Measurements from ENCODE around the gene CCDC24. TPM values are rescaled to one million over a fixed set of nuclear protein-coding genes. Genes with fewer than 3 reads are reported as not detected.
A peak's percentile ranks its signal among the peaks of the same experiment; 100 is the strongest.

Gene CCDC24
- total RNA-seq, 2 experiments from 2014 or later: 1.8 to 2.2 TPM

- Mint-ChIP-seq H3K4me3 (peak overlapping the region; percentile 72), H3K36me3 (ENCODE audit: low read depth) (peaks cover 31% of the 10 kb centered on the region), H3K9me3 (no peaks in the 10 kb centered on the region), H3K27ac (no peak overlapping the region), H3K4me1 (peaks cover 61% of the 10 kb centered on the region), H3K27me3 (no peaks in the 10 kb centered on the region)
- ChIA-PET CTCF (no interaction called here), POLR2A (interaction anchor here (1.0 kb wide), 1 partner anchor 28 kb away, joined by 3 read pairs; no protein-coding TSS in a partner anchor)
- no peak for DNase-seq
Measured at GRCh38 chr1:43978264-43978550, 13.2 kb upstream of the CCDC24 start.

DNA sequence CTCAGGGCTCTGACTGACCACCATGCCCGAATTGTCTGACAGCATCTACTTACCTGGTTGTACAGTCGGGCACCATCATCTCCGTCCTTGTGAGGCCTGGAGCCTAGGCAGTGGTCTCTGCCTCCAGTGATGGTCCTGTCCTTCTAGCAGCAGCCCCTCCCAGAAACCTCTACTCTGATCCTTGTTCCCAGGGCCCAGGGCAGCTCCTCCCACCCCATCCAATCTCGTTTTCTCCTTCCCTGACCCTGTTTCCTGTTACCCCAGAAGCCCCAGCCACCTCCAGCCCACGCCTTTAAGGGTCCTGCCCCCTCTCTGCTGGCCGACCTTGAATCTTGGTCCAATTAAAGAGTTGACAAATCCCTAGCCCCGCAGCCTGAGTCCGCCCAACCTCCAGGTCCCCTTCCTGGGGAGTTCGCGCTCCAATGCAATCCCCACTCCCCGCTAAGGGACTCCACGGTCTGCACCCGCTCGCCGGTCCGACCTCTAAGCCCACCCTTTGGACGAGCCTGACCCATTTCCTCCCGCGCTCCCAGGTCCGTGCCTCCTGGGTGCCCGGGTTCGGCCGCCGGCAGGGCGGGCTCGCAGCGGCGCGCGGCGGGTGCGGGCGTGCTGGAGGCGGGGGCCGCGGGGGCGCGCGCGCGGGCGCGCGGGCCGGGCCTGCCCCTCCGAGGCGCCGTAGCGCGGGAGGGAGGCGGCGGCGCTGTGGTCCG, 12.7 kb upstream of the CCDC24 start, which contains the start of gene B4GALT2:
Gene B4GALT2, plus strand, starts transcription at position 660 of the 710 bp plus-strand sequence. CDS start 1,951 bp downstream, outside the sequence.
- DNase-seq: peak; percentile 55
- ChIA-PET POLR2A (interaction anchor here (1.0 kb wide), 1 partner anchor 28 kb away, joined by 3 read pairs; no protein-coding TSS in a partner anchor), CTCF (no interaction called here)
- H3K27ac Mint-ChIP-seq: peak within 1 kb of the TSS; percentile 52
- peak within 1 kb of the TSS; percentile 79 for H3K4me3 Mint-ChIP-seq
- H3K9me3 Mint-ChIP-seq: no peaks in the 10 kb centered on the region
- H3K27me3 Mint-ChIP-seq: no peaks in the 10 kb centered on the region
- H3K36me3 Mint-ChIP-seq (ENCODE audit: low read depth): peaks cover 26% of the 10 kb centered on the region
- peaks cover 56% of the 10 kb centered on the region for H3K4me1 Mint-ChIP-seq

DNA sequence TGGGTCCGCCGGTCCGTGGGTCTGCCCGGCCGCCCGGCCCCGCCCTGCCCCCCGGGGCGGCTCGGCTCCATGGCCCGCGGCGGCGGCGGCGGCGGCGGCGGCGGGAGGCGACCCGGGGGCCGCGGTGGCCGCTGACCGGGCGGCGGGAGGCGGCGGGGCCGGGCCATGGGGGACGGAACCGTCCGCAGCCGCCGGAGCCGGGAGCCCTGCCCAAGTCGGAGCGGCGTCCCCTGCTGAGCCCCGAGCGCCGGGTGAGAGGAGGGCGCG, 12.2 kb upstream of the CCDC24 start:
- no peak for DNase-seq
- Mint-ChIP-seq H3K36me3 (ENCODE audit: low read depth) (peaks cover 25% of the 10 kb centered on the region), H3K9me3 (no peaks in the 10 kb centered on the region), H3K4me1 (peaks cover 51% of the 10 kb centered on the region), H3K27ac (no peak overlapping the region), H3K27me3 (no peaks in the 10 kb centered on the region), H3K4me3 (no peak overlapping the region)
- ChIA-PET CTCF (no interaction called here), POLR2A (interaction anchor here (1.3 kb wide), 1 partner anchor 9 kb away, joined by 4 read pairs; the partner anchor contains the start of gene DPH2)

- DNase-seq: no peak
- H3K36me3 Mint-ChIP-seq (ENCODE audit: low read depth): peaks cover 25% of the 10 kb centered on the region
- CTCF ChIA-PET: interaction anchor here (0.9 kb wide), 1 partner anchor 25 kb away, joined by 4 read pairs; no protein-coding TSS in a partner anchor
- no peaks in the 10 kb centered on the region for H3K9me3 Mint-ChIP-seq
- H3K27me3 Mint-ChIP-seq: no peaks in the 10 kb centered on the region
- peak overlapping the region; percentile 79 for H3K4me3 Mint-ChIP-seq
- peaks cover 46% of the 10 kb centered on the region for H3K4me1 Mint-ChIP-seq
- POLR2A ChIA-PET: interaction anchor here (1.3 kb wide), 1 partner anchor 10 kb away, joined by 4 read pairs; the partner anchor contains the start of gene DPH2
- H3K27ac Mint-ChIP-seq: peak overlapping the region; percentile 44
Measured at GRCh38 chr1:43979528-43980254, 11.7 kb upstream of the CCDC24 start.

- H3K4me1 Mint-ChIP-seq: peaks cover 45% of the 10 kb centered on the region
- peak overlapping the region; percentile 44 for H3K27ac Mint-ChIP-seq
- no peak for DNase-seq
- peak overlapping the region; percentile 79 for H3K4me3 Mint-ChIP-seq
- peaks cover 25% of the 10 kb centered on the region for H3K36me3 Mint-ChIP-seq (ENCODE audit: low read depth)
- CTCF ChIA-PET: interaction anchor here (0.9 kb wide), 1 partner anchor 24 kb away, joined by 4 read pairs; no protein-coding TSS in a partner anchor
- H3K9me3 Mint-ChIP-seq: no peaks in the 10 kb centered on the region
- no peaks in the 10 kb centered on the region for H3K27me3 Mint-ChIP-seq
- POLR2A ChIA-PET: interaction anchor here (1.3 kb wide), 1 partner anchor 11 kb away, joined by 4 read pairs; the partner anchor contains the start of gene DPH2
Measured at GRCh38 chr1:43980255-43981134, 10.9 kb upstream of the CCDC24 start.

- POLR2A ChIA-PET: no interaction called here
- Mint-ChIP-seq H3K9me3 (no peaks in the 10 kb centered on the region), H3K27me3 (no peaks in the 10 kb centered on the region), H3K4me3 (peak overlapping the region; percentile 12), H3K27ac (no peak overlapping the region), H3K4me1 (peaks cover 41% of the 10 kb centered on the region), H3K36me3 (ENCODE audit: low read depth) (peaks cover 21% of the 10 kb centered on the region)
- CTCF ChIA-PET: no interaction called here
- no peak for DNase-seq
Measured at GRCh38 chr1:43981135-43981491, 10.3 kb upstream of the CCDC24 start.

GRCh38 chr1:43981636-43982035, 9.8 kb upstream of the CCDC24 start:
- Mint-ChIP-seq H3K4me3 (no peak overlapping the region), H3K27me3 (no peaks in the 10 kb centered on the region), H3K4me1 (peaks cover 36% of the 10 kb centered on the region), H3K27ac (no peak overlapping the region), H3K36me3 (ENCODE audit: low read depth) (peaks cover 16% of the 10 kb centered on the region), H3K9me3 (no peaks in the 10 kb centered on the region)
- ChIA-PET POLR2A (no interaction called here), CTCF (no interaction called here)
- no peak for DNase-seq

DNA sequence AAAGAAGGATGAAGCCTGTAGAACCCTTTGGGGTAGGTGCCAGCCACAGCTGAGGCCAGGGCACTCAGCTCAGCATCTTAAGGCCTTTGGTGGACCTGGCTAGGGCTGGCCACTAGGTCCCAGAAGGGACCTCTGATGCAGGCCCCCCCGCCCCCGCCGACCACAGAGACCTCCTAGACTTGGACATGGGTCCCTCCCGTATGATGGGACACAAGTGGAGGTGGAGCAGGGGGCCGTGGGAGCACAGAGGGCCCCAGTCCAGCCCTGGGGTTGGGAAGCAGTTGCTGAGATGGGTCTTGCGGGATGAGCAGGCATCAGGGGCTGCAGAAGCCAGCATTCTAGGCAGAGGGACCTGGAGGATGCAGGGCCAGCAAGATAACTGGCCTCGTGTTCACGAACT, 9.2 kb upstream of the CCDC24 start:
- H3K36me3 Mint-ChIP-seq (ENCODE audit: low read depth): peaks cover 10% of the 10 kb centered on the region
- no peaks in the 10 kb centered on the region for H3K27me3 Mint-ChIP-seq
- no peak overlapping the region for H3K4me3 Mint-ChIP-seq
- peaks cover 30% of the 10 kb centered on the region for H3K4me1 Mint-ChIP-seq
- no peaks in the 10 kb centered on the region for H3K9me3 Mint-ChIP-seq
- ChIA-PET POLR2A (no interaction called here), CTCF (no interaction called here)
- no peak overlapping the region for H3K27ac Mint-ChIP-seq
- DNase-seq: no peak

DNA sequence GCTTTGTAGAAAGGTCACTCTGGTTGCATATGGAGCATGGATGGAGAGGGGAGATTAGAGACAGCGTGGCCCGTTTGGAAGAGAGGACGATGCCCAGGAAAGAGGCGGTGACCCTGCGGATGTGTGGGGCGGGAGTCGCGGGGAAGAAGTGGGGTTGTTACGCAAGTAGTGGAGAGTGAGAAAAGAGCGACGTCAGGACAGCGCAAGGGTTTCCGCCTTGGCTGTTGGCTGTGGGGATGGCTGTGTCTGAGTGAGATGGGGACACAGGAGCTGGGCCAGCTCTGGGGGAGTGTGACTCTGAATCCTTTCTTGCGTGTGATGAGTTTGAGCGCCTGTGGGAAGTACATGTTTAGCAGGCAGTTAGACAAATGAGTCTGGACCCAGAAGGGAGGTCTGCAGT, 8.6 kb upstream of the CCDC24 start:
- H3K9me3 Mint-ChIP-seq: no peaks in the 10 kb centered on the region
- H3K27me3 Mint-ChIP-seq: no peaks in the 10 kb centered on the region
- ChIA-PET CTCF (no interaction called here), POLR2A (no interaction called here)
- H3K4me3 Mint-ChIP-seq: no peak overlapping the region
- peaks cover 24% of the 10 kb centered on the region for H3K4me1 Mint-ChIP-seq
- H3K27ac Mint-ChIP-seq: no peak overlapping the region
- peaks cover 4% of the 10 kb centered on the region for H3K36me3 Mint-ChIP-seq (ENCODE audit: low read depth)
- no peak for DNase-seq

DNA sequence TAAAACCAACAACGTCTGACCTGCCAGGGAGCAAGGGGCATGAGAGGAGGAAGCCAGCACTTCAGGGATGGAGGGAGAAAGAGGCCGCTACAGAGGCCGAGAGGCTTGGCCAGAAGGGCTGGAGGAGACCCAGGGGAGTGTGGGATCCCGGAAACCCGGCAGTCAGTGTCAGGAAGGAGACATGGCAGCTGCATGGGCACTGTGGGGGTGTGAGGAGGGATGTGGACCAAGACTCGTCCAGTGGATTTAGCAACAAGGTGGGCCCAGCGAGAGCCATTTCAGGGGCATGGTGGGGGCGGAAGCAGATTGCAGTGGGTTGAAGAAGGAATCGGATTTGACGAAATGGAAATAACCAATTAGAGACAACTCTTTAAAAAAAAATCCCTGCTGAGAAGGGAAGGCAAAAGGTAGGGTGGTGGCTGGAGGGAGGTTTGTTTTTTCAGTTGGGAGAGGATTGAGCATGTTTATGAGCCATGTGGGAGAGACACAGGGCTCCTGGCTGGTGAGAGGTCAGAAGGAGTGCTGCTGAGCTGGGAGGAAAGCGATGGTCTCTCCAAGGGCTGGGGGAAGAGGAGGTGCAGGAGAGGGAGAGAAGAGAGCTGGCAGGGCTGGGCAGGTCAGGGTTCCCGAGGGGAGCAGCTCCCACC, 8.0 kb upstream of the CCDC24 start:
- ChIA-PET POLR2A (no interaction called here), CTCF (no interaction called here)
- H3K27ac Mint-ChIP-seq: no peak overlapping the region
- DNase-seq: no peak
- H3K4me1 Mint-ChIP-seq: peaks cover 19% of the 10 kb centered on the region
- H3K27me3 Mint-ChIP-seq: no peaks in the 10 kb centered on the region
- H3K4me3 Mint-ChIP-seq: no peak overlapping the region
- no peaks in the 10 kb centered on the region for H3K36me3 Mint-ChIP-seq (ENCODE audit: low read depth)
- no peaks in the 10 kb centered on the region for H3K9me3 Mint-ChIP-seq

GRCh38 chr1:43984855-43985254, 6.5 kb upstream of the CCDC24 start:
- no peak overlapping the region for H3K4me3 Mint-ChIP-seq
- no peak for DNase-seq
- ChIA-PET POLR2A (no interaction called here), CTCF (no interaction called here)
- no peaks in the 10 kb centered on the region for H3K27me3 Mint-ChIP-seq
- H3K9me3 Mint-ChIP-seq: no peaks in the 10 kb centered on the region
- peaks cover 13% of the 10 kb centered on the region for H3K4me1 Mint-ChIP-seq
- H3K36me3 Mint-ChIP-seq (ENCODE audit: low read depth): no peaks in the 10 kb centered on the region
- no peak overlapping the region for H3K27ac Mint-ChIP-seq

- no peaks in the 10 kb centered on the region for H3K9me3 Mint-ChIP-seq
- H3K27ac Mint-ChIP-seq: no peak overlapping the region
- peaks cover 6% of the 10 kb centered on the region for H3K4me1 Mint-ChIP-seq
- H3K36me3 Mint-ChIP-seq (ENCODE audit: low read depth): no peaks in the 10 kb centered on the region
- no peaks in the 10 kb centered on the region for H3K27me3 Mint-ChIP-seq
- DNase-seq: no peak
- POLR2A ChIA-PET: interaction anchor here (2.5 kb wide), 1 partner anchor 10 kb away, joined by 9 read pairs; the partner anchor contains the start of gene ATP6V0B
- CTCF ChIA-PET: no interaction called here
- H3K4me3 Mint-ChIP-seq: no peak overlapping the region
Measured at GRCh38 chr1:43985984-43986595, 5.3 kb upstream of the CCDC24 start.
